Embryonic facial prominence (tissue), 1 donor: Measurements from ENCODE around the gene AP5Z1.

Experiments used
- DNase-seq: peaks from one replicate; pipeline ENCODE4 v3.0.0-alpha.2; 2016; ENCODE audit errors: extremely low spot score

The AP5Z1 gene, protein sequence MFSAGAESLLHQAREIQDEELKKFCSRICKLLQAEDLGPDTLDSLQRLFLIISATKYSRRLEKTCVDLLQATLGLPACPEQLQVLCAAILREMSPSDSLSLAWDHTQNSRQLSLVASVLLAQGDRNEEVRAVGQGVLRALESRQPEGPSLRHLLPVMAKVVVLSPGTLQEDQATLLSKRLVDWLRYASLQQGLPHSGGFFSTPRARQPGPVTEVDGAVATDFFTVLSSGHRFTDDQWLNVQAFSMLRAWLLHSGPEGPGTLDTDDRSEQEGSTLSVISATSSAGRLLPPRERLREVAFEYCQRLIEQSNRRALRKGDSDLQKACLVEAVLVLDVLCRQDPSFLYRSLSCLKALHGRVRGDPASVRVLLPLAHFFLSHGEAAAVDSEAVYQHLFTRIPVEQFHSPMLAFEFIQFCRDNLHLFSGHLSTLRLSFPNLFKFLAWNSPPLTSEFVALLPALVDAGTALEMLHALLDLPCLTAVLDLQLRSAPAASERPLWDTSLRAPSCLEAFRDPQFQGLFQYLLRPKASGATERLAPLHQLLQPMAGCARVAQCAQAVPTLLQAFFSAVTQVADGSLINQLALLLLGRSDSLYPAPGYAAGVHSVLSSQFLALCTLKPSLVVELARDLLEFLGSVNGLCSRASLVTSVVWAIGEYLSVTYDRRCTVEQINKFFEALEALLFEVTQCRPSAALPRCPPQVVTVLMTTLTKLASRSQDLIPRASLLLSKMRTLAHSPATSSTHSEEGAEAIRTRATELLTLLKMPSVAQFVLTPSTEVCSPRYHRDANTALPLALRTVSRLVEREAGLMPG

DNA sequence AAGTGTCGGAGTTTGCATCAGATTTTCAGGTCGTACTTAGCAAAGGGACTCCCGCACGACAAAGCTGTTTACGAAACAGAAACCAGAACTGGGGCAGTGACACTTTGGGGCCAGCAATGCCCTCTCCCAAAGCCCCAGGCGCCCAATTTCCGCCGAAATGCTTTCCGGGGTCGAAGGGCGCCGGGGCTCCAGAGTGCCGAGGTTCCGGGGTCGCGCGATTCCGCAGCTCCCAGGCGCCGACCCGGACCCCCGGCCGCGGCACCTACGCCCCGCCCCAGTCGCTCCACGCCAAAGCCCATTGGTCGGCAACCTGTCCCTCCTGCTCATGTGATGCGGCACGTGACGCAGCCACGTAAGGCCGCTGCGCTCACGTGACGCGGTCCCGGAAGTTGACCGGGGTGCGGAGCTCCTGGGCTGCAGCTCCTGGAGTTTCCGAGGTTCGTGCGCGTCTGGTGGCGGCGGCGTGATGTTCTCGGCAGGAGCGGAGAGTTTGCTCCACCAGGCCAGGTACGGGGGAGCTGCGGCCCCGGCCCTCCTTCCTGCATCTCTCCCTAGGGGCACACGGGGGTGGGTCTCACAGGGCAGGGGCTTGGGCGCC is at the start of gene AP5Z1:
Gene AP5Z1 (plus strand): TSS at position 374 of the 598 bp plus-strand sequence. CDS start 93 bp downstream, at position 467.
- peak; percentile 88 for DNase-seq

GRCh38 chr7:4725850-4726450 is 49.5 kb upstream of the AP5Z1 start:
- DNase-seq = no peak

DNA sequence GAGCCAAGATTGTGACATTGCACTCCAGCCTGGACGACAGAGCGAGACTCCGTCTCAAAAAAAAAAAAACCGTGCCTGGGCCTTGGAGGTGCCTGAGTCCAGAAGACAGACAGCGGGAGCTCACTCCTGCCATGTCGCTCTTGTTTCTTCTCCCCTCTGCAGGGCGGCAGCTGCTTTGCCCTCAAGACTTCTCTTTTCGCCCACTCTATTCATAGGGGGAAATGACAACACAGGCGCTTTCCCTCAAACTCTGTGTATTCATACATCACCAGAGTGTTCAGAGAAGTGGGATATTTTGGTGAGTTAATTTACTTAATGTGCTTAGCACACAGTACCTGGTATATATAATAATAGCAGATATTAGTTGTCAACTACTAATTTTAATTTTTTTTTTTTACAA is 48.9 kb upstream of the AP5Z1 start:
- DNase-seq = no peak

GRCh38 chr7:4727914-4728705 is 47.3 kb upstream of the AP5Z1 start:
- no peak for DNase-seq

GRCh38 chr7:4729266-4729665 is 46.2 kb upstream of the AP5Z1 start:
- no peak for DNase-seq

GRCh38 chr7:4730276-4730675 is 45.1 kb upstream of the AP5Z1 start:
- DNase-seq = no peak

DNA sequence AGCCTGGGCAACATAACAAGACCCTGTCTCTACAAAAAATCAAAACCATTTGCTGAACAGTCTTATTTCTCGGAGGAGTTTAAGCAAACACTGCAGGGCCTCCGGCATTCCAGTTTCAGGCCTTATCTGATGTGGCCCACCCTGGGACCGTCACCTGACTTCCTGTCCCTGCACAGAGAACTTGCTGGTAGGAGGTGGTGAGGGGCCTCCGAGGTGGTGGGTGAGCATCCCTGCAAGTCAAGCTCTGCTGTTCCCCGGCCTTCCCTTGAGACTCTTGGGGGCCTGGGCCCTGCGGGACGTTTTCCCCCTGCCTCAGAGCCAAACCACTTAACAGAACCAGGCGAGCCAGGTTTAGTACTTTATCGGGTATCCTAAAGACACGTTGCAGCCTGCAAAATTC is 44.5 kb upstream of the AP5Z1 start:
- no peak for DNase-seq

GRCh38 chr7:4731803-4732202 is 43.6 kb upstream of the AP5Z1 start:
- DNase-seq = no peak

GRCh38 chr7:4733936-4734528 is 41.4 kb upstream of the AP5Z1 start:
- DNase-seq = no peak

DNA sequence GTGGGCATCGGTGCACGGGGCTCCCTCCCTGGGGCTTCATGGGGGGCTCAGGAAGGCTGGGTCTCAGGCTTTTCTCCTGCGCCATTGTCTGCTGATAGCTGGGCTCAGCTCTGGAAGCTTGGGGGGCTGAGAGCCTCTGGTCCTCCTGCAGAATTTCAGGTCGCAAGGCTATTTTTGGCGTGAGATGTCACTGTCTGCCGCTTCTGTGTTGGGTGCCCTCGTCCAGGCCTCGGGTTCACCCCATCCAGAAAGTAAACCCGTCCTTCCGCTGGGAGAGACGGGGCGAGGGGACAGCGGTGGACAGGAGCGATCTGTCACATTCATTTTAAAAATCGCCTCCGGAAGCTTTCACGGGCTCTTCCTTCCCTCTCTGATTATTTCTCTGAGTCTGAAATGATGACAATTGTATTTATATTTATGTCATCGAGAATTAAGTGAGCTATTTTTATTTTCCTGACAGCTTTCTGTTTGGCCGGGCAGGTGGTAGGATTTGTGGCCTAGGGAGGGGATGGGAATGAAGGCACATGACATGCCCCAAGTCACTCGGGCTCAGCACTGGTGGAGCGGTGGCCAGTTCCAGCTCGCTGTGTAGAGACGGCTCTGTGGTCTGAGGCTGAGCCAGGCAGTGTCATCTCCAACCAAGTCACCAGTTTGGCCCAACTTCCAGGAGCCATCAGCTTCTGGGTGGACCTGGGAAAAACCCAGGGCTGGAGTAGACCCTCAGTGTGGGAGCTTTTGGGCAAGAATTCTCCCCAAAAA is 40.7 kb upstream of the AP5Z1 start:
- no peak for DNase-seq

DNA sequence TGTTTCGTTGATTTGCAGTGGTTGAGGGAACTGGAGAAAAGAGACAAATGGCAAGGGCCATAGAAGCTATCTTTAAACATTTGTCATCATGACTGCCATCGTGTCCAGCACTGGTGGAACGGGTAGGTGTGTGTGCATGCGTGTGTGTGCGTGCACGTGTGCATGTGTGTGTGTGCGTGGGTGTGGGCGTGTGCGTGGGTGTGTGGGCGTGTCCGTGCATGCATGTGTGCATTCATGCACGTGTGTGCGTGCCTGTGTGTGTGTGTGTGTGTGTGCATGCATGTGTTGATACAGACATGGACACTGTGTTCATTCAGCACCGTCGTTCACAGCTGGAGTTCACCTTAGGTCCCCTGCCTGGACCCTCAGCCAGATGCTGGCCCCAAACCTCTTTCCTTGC is 38.1 kb upstream of the AP5Z1 start:
- no peak for DNase-seq

DNA sequence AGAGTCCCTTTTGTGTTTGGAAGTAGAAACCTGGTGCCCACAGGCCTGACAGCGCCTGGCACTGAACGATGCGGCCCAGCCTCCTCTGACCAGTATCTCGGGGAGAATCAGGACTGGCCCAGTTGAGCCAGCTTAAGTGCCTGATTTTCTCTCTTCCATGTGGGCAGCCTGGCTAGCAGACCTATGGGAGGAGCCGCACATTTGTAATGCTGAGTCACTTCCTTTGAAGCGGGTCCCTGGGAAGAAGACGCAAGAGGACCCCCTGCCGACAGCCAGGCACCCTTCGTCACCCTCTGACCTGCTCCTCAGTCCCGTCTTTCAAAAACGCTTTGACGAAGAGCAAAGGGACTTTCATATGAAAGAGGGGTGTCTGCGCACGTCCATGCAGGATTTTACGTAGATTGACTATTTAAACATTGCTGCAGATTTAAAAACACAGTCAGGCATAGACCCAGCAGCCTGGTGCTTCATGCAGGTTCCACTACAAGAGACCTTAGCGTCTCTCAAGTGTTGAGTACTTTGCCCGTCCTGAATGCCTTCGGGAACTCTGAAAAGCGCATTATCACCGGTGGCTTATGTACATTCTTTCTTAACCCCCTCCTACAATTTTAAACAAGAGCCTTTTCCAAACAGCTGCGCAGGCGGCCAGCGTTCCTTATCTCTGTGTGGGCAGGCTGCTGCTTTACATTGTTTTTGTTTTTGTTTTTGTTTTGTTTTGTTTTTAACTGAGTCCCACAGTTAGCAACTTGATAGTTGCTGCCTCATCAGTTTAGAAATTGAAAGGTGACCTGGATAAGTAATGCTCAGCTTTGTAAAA is 36.5 kb upstream of the AP5Z1 start:
- DNase-seq = no peak

GRCh38 chr7:4739528-4739992 is 35.9 kb upstream of the AP5Z1 start:
- no peak for DNase-seq

DNA sequence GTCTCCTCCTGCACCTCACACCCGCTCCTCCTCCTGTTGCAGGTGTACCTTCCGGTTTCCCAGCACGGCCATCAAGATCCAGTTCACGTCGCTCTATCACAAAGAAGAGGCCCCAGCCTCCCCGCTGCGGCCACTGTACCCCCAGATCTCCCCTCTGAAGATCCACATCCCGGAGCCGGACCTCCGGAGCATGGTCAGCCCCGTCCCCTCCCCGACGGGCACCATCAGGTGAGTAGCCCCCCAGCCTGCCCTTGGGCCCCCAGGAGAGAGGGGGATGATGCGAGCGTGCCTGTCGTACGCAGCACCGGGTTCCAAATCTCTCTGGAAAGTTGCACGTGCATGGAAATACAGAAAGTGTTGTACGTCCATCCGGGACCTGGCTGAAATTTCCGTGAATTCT is 34.6 kb upstream of the AP5Z1 start:
- no peak for DNase-seq

GRCh38 chr7:4742051-4742573 is 33.3 kb upstream of the AP5Z1 start:
- no peak for DNase-seq

DNA sequence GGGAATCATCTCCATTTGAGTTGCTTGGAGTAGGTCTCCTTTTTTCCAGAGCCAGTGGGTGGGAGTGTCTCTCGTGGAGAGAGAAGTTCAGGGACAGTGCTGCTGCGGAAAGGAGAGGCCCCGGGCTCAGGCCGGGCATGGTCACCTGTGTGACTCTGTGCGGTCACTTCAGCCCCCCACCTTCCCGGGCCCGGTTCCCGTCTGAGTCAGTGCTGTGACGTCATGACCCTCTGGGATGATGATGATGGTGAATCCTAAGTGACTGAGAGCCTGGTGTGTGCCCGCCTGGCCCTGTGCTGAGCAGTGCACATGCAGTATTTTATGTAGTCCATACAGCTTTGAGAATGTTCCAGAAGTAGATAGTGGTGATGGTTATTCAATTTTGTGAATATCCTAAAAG is 32.6 kb upstream of the AP5Z1 start:
- DNase-seq = no peak

- peak; percentile 94 for DNase-seq
Observed at GRCh38 chr7:4744391-4745264, 30.8 kb upstream of the AP5Z1 start.
